ENCODE results near the gene SFTA2.

SFTA2 gene

GRCh38 chr6:30935018-30935417 is 3.0 kb upstream of the SFTA2 start:
- TF ChIP-seq ZFP30 (CRISPR knock-in tag; IDR thresholded peaks at IDR 0.05) (no peak), BACH2 (CRISPR knock-in tag; IDR thresholded peaks at IDR 0.05; ENCODE audit: borderline replicate concordance) (no peak), CSDC2 (CRISPR knock-in tag; IDR thresholded peaks at IDR 0.05) (no peak), ISL1 (CRISPR knock-in tag; IDR thresholded peaks at IDR 0.05) (no peak), ZNF8 (CRISPR knock-in tag; IDR thresholded peaks at IDR 0.05) (no peak), OSR1 (CRISPR knock-in tag; IDR thresholded peaks at IDR 0.05) (no peak), ESRRG (CRISPR knock-in tag; IDR thresholded peaks at IDR 0.05) (no peak), CSRNP3 (CRISPR knock-in tag; IDR thresholded peaks at IDR 0.05) (no peak)
- TF ChIP-seq, protein P1, sequence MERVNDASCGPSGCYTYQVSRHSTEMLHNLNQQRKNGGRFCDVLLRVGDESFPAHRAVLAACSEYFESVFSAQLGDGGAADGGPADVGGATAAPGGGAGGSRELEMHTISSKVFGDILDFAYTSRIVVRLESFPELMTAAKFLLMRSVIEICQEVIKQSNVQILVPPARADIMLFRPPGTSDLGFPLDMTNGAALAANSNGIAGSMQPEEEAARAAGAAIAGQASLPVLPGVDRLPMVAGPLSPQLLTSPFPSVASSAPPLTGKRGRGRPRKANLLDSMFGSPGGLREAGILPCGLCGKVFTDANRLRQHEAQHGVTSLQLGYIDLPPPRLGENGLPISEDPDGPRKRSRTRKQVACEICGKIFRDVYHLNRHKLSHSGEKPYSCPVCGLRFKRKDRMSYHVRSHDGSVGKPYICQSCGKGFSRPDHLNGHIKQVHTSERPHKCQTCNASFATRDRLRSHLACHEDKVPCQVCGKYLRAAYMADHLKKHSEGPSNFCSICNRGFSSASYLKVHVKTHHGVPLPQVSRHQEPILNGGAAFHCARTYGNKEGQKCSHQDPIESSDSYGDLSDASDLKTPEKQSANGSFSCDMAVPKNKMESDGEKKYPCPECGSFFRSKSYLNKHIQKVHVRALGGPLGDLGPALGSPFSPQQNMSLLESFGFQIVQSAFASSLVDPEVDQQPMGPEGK (CRISPR knock-in tag; IDR thresholded peaks at IDR 0.05; ENCODE audit: borderline replicate concordance) = no peak
- no peak for ATAC-seq

DNA sequence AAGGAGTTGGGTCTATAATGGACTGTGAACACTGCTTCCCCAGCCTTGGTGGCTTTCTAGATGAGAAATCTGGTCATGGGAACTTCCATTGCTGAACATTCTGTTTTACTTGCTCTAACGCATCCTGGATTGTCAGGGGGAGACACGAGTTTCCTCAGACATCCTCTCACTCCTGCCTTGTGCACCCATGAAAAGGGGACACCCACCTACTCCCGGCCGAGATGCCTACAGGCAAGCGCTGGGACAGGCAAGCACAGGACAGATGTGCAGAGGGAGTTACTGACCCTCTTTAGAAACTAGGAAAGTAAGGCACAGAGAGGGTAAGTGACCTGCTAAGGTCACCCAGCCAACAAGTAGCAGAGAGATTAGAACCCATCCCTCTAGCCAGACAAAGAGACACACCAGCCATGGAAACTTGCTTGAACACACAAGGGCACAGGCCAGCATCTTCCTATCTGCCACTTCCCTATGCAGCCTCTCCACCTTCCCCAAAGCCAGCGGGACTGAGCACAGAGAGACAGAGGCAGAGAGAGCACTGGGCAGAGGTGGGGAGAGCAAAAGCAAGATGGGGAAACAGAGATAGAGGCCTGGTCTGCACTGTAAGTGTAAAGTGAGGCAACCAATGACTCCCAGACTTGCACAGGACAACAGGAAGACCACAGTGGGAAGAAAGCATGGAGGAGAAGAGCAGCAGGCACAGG is 845 bp upstream of the SFTA2 start:
- ATAC-seq = no peak

More for the DNA sequence above, 845 bp upstream of the SFTA2 start:
- no peak for TF ChIP-seq ISL1 (CRISPR knock-in tag; IDR thresholded peaks at IDR 0.05)
- TF ChIP-seq ZNF8 (CRISPR knock-in tag; IDR thresholded peaks at IDR 0.05) = no peak
- TF ChIP-seq ZNF565 (CRISPR knock-in tag; conservative IDR thresholded peaks at IDR 0.05; ENCODE audit: low read depth) = no peak
- no peak for TF ChIP-seq TOX (CRISPR knock-in tag; IDR thresholded peaks at IDR 0.05; ENCODE audit: borderline replicate concordance)
- no peak for TF ChIP-seq ZFP30 (CRISPR knock-in tag; IDR thresholded peaks at IDR 0.05)
- no peak for TF ChIP-seq ZC3H10 (CRISPR knock-in tag; IDR thresholded peaks at IDR 0.05)
- TF ChIP-seq ARNTL (CRISPR knock-in tag; IDR thresholded peaks at IDR 0.05; ENCODE audit: borderline replicate concordance, low read depth) = no peak
- no peak for TF ChIP-seq CSRNP3 (CRISPR knock-in tag; IDR thresholded peaks at IDR 0.05)
- no peak for TF ChIP-seq BACH2 (CRISPR knock-in tag; IDR thresholded peaks at IDR 0.05; ENCODE audit: borderline replicate concordance)
- TF ChIP-seq RARB (CRISPR knock-in tag; IDR thresholded peaks at IDR 0.05) = no peak
- no peak for TF ChIP-seq ZNF70 (CRISPR knock-in tag; IDR thresholded peaks at IDR 0.05)
- TF ChIP-seq TCF4 (CRISPR knock-in tag; IDR thresholded peaks at IDR 0.05; ENCODE audit: borderline replicate concordance) = no peak
- TF ChIP-seq, protein P2, sequence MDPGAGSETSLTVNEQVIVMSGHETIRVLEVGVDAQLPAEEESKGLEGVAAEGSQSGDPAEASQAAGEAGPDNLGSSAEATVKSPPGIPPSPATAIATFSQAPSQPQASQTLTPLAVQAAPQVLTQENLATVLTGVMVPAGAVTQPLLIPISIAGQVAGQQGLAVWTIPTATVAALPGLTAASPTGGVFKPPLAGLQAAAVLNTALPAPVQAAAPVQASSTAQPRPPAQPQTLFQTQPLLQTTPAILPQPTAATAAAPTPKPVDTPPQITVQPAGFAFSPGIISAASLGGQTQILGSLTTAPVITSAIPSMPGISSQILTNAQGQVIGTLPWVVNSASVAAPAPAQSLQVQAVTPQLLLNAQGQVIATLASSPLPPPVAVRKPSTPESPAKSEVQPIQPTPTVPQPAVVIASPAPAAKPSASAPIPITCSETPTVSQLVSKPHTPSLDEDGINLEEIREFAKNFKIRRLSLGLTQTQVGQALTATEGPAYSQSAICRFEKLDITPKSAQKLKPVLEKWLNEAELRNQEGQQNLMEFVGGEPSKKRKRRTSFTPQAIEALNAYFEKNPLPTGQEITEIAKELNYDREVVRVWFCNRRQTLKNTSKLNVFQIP (CRISPR knock-in tag; IDR thresholded peaks at IDR 0.05; ENCODE audit: borderline replicate concordance, low read depth) = no peak
- no peak for TF ChIP-seq ZFP3 (CRISPR knock-in tag; IDR thresholded peaks at IDR 0.05)
- TF ChIP-seq TSHZ2 (CRISPR knock-in tag; IDR thresholded peaks at IDR 0.05) = no peak
- TF ChIP-seq GLIS3 (CRISPR knock-in tag; IDR thresholded peaks at IDR 0.05) = no peak
- no peak for TF ChIP-seq CREB5 (CRISPR knock-in tag; IDR thresholded peaks at IDR 0.05; ENCODE audit: low read depth)

All from SK-N-SH treated with all-trans-retinoic acid at 6 μM for 48 hours (cell line).